PC-9 (cell line): ENCODE results near the gene CEP83. TPM values are rescaled to one million over a fixed set of nuclear protein-coding genes. Genes with fewer than 3 reads are reported as not detected.

Source experiments
- BruUV-seq: library from RNA; stranded (reverse); fragments of 400-500 nt; replicated peaks from 2 replicates; lab custom pipeline; 2021; lab: Mats Ljungman, UMichigan
- CTCF ChIA-PET: fragments of 300-600 bp; sonication (Branson Sonifier 250); formaldehyde crosslinking; loops from one replicate; lab custom pipeline; 2022; ENCODE audit warnings: antibody characterized with exemption; lab: Charles Lee
- POLR2A ChIA-PET: fragments of 300-600 bp; sonication (Branson Sonifier 250); formaldehyde crosslinking; loops from one replicate; lab custom pipeline; 2022; ENCODE audit warnings: antibody characterized with exemption; ENCODE audit not compliant: unreplicated experiment; lab: Charles Lee
- DNase-seq, 2 experiments: peaks; one replicate each; pipeline versions ENCODE4 v3.0.0 to v3.0.0-alpha.2; 2015 to 2022; ENCODE audit warnings: mixed read lengths in 1 of 2
- H2AFZ ChIP-seq: fragments of 200-600 bp; sonication (generic); 2 replicates; pipeline ENCODE4 v1.8.1; 2017; ENCODE audit warnings: antibody characterized with exemption
- H3F3A ChIP-seq: fragments of 200-600 bp; sonication (generic); 2 replicates; pipeline ENCODE4 v1.8.1; 2017; ENCODE audit warnings: antibody characterized with exemption, mild to moderate bottlenecking, low read depth; ENCODE audit not compliant: insufficient read depth
- H3K27ac ChIP-seq: fragments of 200-600 bp; sonication (generic); 2 replicates; pipeline ENCODE4 v1.6.1; 2016; ENCODE audit warnings: mixed run types
- H3K27me3 ChIP-seq: fragments of 200-600 bp; sonication (generic); 2 replicates; pipeline ENCODE4 v1.6.1; 2016; ENCODE audit warnings: low read depth, mixed run types; ENCODE audit not compliant: insufficient read depth
- H3K36me3 ChIP-seq: fragments of 200-600 bp; sonication (generic); 2 replicates; pipeline ENCODE4 v1.6.1; 2016; ENCODE audit warnings: low read depth, mixed run types
- H3K4me1 ChIP-seq: fragments of 200-600 bp; sonication (generic); replicated peaks from 2 replicates; pipeline ENCODE4 v1.6.1; 2016; ENCODE audit warnings: mixed run types; ENCODE audit not compliant: insufficient read depth
- H3K4me2 ChIP-seq: fragments of 200-600 bp; sonication (generic); 2 replicates; pipeline ENCODE4 v1.6.1; 2017; ENCODE audit warnings: mixed run types
- H3K4me3 ChIP-seq: fragments of 200-600 bp; sonication (generic); 2 replicates; pipeline ENCODE4 v1.6.1; 2016; ENCODE audit warnings: mixed run types
- H3K79me2 ChIP-seq: fragments of 200-600 bp; sonication (generic); 2 replicates; pipeline ENCODE4 v1.6.1; 2017; ENCODE audit warnings: low read depth, mixed run types
- H3K9me2 ChIP-seq: fragments of 200-600 bp; sonication (generic); 2 replicates; pipeline ENCODE4 v1.8.1; 2017; ENCODE audit warnings: mild to moderate bottlenecking; ENCODE audit not compliant: insufficient read depth
- H3K9me3 ChIP-seq: fragments of 200-600 bp; sonication (generic); 2 replicates; pipeline ENCODE4 v1.8.1; 2016; ENCODE audit warnings: low read depth; ENCODE audit not compliant: insufficient read depth
- H4K20me1 ChIP-seq: fragments of 200-600 bp; sonication (generic); 2 replicates; pipeline ENCODE4 v1.8.1; 2017; ENCODE audit not compliant: insufficient read depth
- EZH2 ChIP-seq: fragments of 200-600 bp; sonication (generic); IDR thresholded peaks from 2 replicates; pipeline ENCODE4 v1.8.0; 2017; ENCODE audit warnings: antibody characterized with exemption, low read depth
- intact Hi-C: fragments of 100-400 bp; cut with micrococcal nuclease; formaldehyde crosslinking; loops from one replicate; pipeline ENCODE4 v1.10.0; 2022; ENCODE audit not compliant: unreplicated experiment
- total RNA-seq: library from RNA; stranded (reverse); gene quantifications from 2 replicates; pipeline ENCODE4 v1.2.3, GENCODE V29; 2021
- TF ChIP-seq, protein P1 (sequence below): fragments of 200-600 bp; sonication (generic); conservative IDR thresholded peaks from 2 replicates; pipeline ENCODE4 v1.6.1; 2017; ENCODE audit warnings: mixed run types, antibody characterized with exemption, mild to moderate bottlenecking, moderate library complexity

Gene CEP83
- total RNA-seq, 1 experiment from 2014 or later, result 19.6 TPM

- CTCF ChIA-PET, result no interaction called here
- Histone ChIP-seq H3F3A (no peaks in the 10 kb centered on the region), H3K4me2 (no peak overlapping the region), H3K36me3 (0 out of 2 replicates have a peak, but pooled peaks cover 5% of the 10 kb centered on the region), H3K9me2 (no peaks in the 10 kb centered on the region), H3K4me1 (no peaks in the 10 kb centered on the region), H4K20me1 (no peaks in the 10 kb centered on the region), H3K79me2 (no peaks in the 10 kb centered on the region), H3K4me3 (no peak overlapping the region), H2AFZ (no peak overlapping the region), H3K9me3 (no peaks in the 10 kb centered on the region), H3K27me3 (no peaks in the 10 kb centered on the region), H3K27ac (no peak overlapping the region)
- no peak for DNase-seq
- TF ChIP-seq, protein P1, sequence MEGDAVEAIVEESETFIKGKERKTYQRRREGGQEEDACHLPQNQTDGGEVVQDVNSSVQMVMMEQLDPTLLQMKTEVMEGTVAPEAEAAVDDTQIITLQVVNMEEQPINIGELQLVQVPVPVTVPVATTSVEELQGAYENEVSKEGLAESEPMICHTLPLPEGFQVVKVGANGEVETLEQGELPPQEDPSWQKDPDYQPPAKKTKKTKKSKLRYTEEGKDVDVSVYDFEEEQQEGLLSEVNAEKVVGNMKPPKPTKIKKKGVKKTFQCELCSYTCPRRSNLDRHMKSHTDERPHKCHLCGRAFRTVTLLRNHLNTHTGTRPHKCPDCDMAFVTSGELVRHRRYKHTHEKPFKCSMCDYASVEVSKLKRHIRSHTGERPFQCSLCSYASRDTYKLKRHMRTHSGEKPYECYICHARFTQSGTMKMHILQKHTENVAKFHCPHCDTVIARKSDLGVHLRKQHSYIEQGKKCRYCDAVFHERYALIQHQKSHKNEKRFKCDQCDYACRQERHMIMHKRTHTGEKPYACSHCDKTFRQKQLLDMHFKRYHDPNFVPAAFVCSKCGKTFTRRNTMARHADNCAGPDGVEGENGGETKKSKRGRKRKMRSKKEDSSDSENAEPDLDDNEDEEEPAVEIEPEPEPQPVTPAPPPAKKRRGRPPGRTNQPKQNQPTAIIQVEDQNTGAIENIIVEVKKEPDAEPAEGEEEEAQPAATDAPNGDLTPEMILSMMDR, result no peak
- no peak for TF ChIP-seq EZH2
- intact Hi-C loops, result no loop called here
- no TSS peak for BruUV-seq
- POLR2A ChIA-PET, result no interaction called here
Observed at GRCh38 chr12:94312378-94312777, 147.3 kb downstream of the CEP83 start.

DNA sequence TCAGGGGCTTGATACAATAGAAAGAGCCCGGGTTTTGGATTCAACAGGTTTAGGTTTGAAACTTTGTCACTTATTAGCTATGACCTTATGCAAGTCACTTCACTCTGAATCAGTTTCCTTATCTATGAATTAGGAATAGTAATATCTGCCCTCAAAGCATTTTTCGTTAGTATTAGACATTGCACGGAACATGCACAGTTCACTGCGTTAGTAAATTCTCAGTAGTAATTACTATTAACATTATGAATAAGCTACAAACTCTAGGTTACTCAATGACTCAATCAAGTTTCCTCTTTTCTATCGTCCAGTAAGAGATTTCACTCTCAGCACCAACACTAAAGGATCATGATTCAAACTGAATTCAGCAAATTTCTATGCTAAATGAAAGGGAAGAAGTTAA lies 150.3 kb downstream of the CEP83 start:
- no peak for DNase-seq
- H3K27me3 ChIP-seq, result no peaks in the 10 kb centered on the region
- H2AFZ ChIP-seq, result no peak overlapping the region
- no peaks in the 10 kb centered on the region for H3F3A ChIP-seq
- no peak overlapping the region for H3K4me2 ChIP-seq
- TF ChIP-seq EZH2, result no peak
- TF ChIP-seq, protein P1, result no peak
- BruUV-seq, result no TSS peak
- 0 out of 2 replicates have a peak, but pooled peaks cover 5% of the 10 kb centered on the region for H3K36me3 ChIP-seq
- no peaks in the 10 kb centered on the region for H3K9me3 ChIP-seq
- intact Hi-C loops, result no loop called here
- H3K79me2 ChIP-seq, result no peaks in the 10 kb centered on the region
- no peak overlapping the region for H3K4me3 ChIP-seq
- H3K4me1 ChIP-seq, result no peaks in the 10 kb centered on the region
- no peak overlapping the region for H3K27ac ChIP-seq
- POLR2A ChIA-PET, result interaction anchor here (0.6 kb wide), 1 partner anchor 125 kb away, joined by 3 read pairs; no protein-coding TSS in a partner anchor
- no peaks in the 10 kb centered on the region for H4K20me1 ChIP-seq
- CTCF ChIA-PET, result no interaction called here
- H3K9me2 ChIP-seq, result no peaks in the 10 kb centered on the region

DNA sequence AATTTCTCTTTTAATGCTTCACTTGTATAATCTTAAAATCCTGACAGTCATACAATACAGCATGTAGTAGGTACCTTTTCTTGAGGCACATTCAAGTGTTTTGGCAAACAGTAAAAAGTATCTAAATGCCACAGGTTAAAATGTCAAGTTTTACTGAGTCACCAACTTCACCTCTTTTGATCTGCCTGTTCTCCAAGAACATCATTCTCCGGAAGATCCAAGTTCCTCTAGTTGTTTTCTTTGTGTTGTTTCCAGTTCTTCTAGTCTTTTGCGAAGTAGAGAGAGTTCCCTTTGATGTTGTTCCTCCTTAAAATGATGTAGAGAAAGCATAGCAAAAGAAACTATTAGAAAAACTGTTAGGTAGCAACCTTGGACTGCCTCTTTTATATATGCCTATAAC lies 151.1 kb downstream of the CEP83 start:
- ChIA-PET POLR2A (interaction anchor here (0.6 kb wide), 1 partner anchor 125 kb away, joined by 3 read pairs; no protein-coding TSS in a partner anchor), CTCF (no interaction called here)
- no peak overlapping the region for H3K4me2 ChIP-seq

More for the DNA sequence above, 151.1 kb downstream of the CEP83 start:
- DNase-seq, result no peak
- H4K20me1 ChIP-seq, result no peaks in the 10 kb centered on the region
- 0 out of 2 replicates have a peak, but pooled peaks cover 5% of the 10 kb centered on the region for H3K36me3 ChIP-seq
- intact Hi-C loops, result no loop called here
- no peak overlapping the region for H3K27ac ChIP-seq
- no peaks in the 10 kb centered on the region for H3K9me3 ChIP-seq
- no peak overlapping the region for H2AFZ ChIP-seq
- TF ChIP-seq, protein P1, result no peak
- TF ChIP-seq EZH2, result no peak
- H3K9me2 ChIP-seq, result no peaks in the 10 kb centered on the region
- no peaks in the 10 kb centered on the region for H3K4me1 ChIP-seq
- H3K4me3 ChIP-seq, result no peak overlapping the region
- no TSS peak for BruUV-seq
- H3F3A ChIP-seq, result no peaks in the 10 kb centered on the region
- no peaks in the 10 kb centered on the region for H3K79me2 ChIP-seq
- no peaks in the 10 kb centered on the region for H3K27me3 ChIP-seq
